Upper lobe of left lung (tissue), 4 donors: ENCODE measurements around the gene TIGD4.

Experiments used
- CTCF ChIP-seq, 6 experiments: fragments of 450-650 bp in 4 of 6; fragments of 200-600 bp in 2 of 6; sonication (generic) in 2 of 6; IDR thresholded peaks; one replicate each; pipeline ENCODE4 v1.5.1; 2016 to 2019; ENCODE audit warnings: antibody characterized with exemption in 6 of 6
- EP300 ChIP-seq, 4 donors: sonication (generic); formaldehyde crosslinking; IDR thresholded peaks; one replicate each; pipeline ENCODE4 v1.5.1; 2017; ENCODE audit warnings: antibody characterized with exemption in 4 of 4, control low read depth in 2 of 4
- POLR2A ChIP-seq, 4 donors: fragments of 450-650 bp; IDR thresholded peaks; one replicate each; pipeline ENCODE4 v1.5.1; 2016 to 2017; ENCODE audit warnings: antibody characterized with exemption in 4 of 4, mild to moderate bottlenecking in 2 of 4

- TF ChIP-seq POLR2A (IDR thresholded peaks at IDR 0.05) = no peak
- TF ChIP-seq CTCF (IDR thresholded peaks at IDR 0.05) = no peak
- no peak for TF ChIP-seq EP300 (IDR thresholded peaks at IDR 0.05)
Measured at GRCh38 chr4:152724494-152724893, 55.0 kb downstream of the TIGD4 start.
